ENCODE measurements around the gene LMX1A.

LMX1A gene

GRCh38 chr1:165287329-165287728 is 69.2 kb downstream of the LMX1A start:
- Mint-ChIP-seq H3K36me3 (ENCODE audit: low read depth) (no peaks in the 10 kb centered on the region), H3K9me3 (no peaks in the 10 kb centered on the region), H3K27ac (no peak overlapping the region), H3K4me3 (no peak overlapping the region), H3K4me1 (ENCODE audit: low read depth) (no peaks in the 10 kb centered on the region), H3K27me3 (ENCODE audit: low read depth) (peaks cover 11% of the 10 kb centered on the region)

GRCh38 chr1:165284454-165284853 is 72.1 kb downstream of the LMX1A start:
- H3K9me3 Mint-ChIP-seq, result no peaks in the 10 kb centered on the region
- H3K36me3 Mint-ChIP-seq (ENCODE audit: low read depth), result no peaks in the 10 kb centered on the region
- peaks cover 15% of the 10 kb centered on the region for H3K27me3 Mint-ChIP-seq (ENCODE audit: low read depth)
- H3K4me1 Mint-ChIP-seq (ENCODE audit: low read depth), result no peaks in the 10 kb centered on the region
- no peak overlapping the region for H3K4me3 Mint-ChIP-seq
- H3K27ac Mint-ChIP-seq, result no peak overlapping the region

GRCh38 chr1:165281207-165281901 is 75.2 kb downstream of the LMX1A start:
- Mint-ChIP-seq H3K36me3 (ENCODE audit: low read depth) (no peaks in the 10 kb centered on the region), H3K4me1 (ENCODE audit: low read depth) (no peaks in the 10 kb centered on the region), H3K9me3 (no peaks in the 10 kb centered on the region), H3K27ac (no peak overlapping the region), H3K27me3 (ENCODE audit: low read depth) (peaks cover 7% of the 10 kb centered on the region), H3K4me3 (no peak overlapping the region)

GRCh38 chr1:165279882-165280281 is 76.6 kb downstream of the LMX1A start:
- Mint-ChIP-seq H3K27me3 (ENCODE audit: low read depth) (peaks cover 7% of the 10 kb centered on the region), H3K27ac (no peak overlapping the region), H3K4me3 (no peak overlapping the region), H3K36me3 (ENCODE audit: low read depth) (no peaks in the 10 kb centered on the region), H3K4me1 (ENCODE audit: low read depth) (no peaks in the 10 kb centered on the region), H3K9me3 (no peaks in the 10 kb centered on the region)

GRCh38 chr1:165276314-165276713 is 80.2 kb downstream of the LMX1A start:
- Mint-ChIP-seq H3K36me3 (ENCODE audit: low read depth) (no peaks in the 10 kb centered on the region), H3K27ac (no peak overlapping the region), H3K4me1 (ENCODE audit: low read depth) (no peaks in the 10 kb centered on the region), H3K9me3 (no peaks in the 10 kb centered on the region), H3K27me3 (ENCODE audit: low read depth) (peaks cover 2% of the 10 kb centered on the region), H3K4me3 (no peak overlapping the region)

GRCh38 chr1:165265196-165265838 is 91.2 kb downstream of the LMX1A start:
- no peaks in the 10 kb centered on the region for H3K9me3 Mint-ChIP-seq
- H3K4me1 Mint-ChIP-seq (ENCODE audit: low read depth), result no peaks in the 10 kb centered on the region
- H3K27me3 Mint-ChIP-seq (ENCODE audit: low read depth), result no peaks in the 10 kb centered on the region
- H3K36me3 Mint-ChIP-seq (ENCODE audit: low read depth), result no peaks in the 10 kb centered on the region
- H3K27ac Mint-ChIP-seq, result no peak overlapping the region
- no peak overlapping the region for H3K4me3 Mint-ChIP-seq

- Mint-ChIP-seq H3K27me3 (ENCODE audit: low read depth) (peaks cover 3% of the 10 kb centered on the region), H3K36me3 (ENCODE audit: low read depth) (no peaks in the 10 kb centered on the region), H3K27ac (no peak overlapping the region), H3K4me3 (no peak overlapping the region), H3K4me1 (ENCODE audit: low read depth) (no peaks in the 10 kb centered on the region), H3K9me3 (no peaks in the 10 kb centered on the region)
Observed at GRCh38 chr1:165259706-165260428, 96.6 kb downstream of the LMX1A start.

- peaks cover 3% of the 10 kb centered on the region for H3K27me3 Mint-ChIP-seq (ENCODE audit: low read depth)
- H3K9me3 Mint-ChIP-seq, result no peaks in the 10 kb centered on the region
- no peaks in the 10 kb centered on the region for H3K36me3 Mint-ChIP-seq (ENCODE audit: low read depth)
- H3K4me1 Mint-ChIP-seq (ENCODE audit: low read depth), result no peaks in the 10 kb centered on the region
- H3K4me3 Mint-ChIP-seq, result no peak overlapping the region
- H3K27ac Mint-ChIP-seq, result no peak overlapping the region
Observed at GRCh38 chr1:165259236-165259635, 97.3 kb downstream of the LMX1A start.

- Mint-ChIP-seq H3K4me1 (ENCODE audit: low read depth) (no peaks in the 10 kb centered on the region), H3K27ac (no peak overlapping the region), H3K9me3 (no peaks in the 10 kb centered on the region), H3K36me3 (ENCODE audit: low read depth) (no peaks in the 10 kb centered on the region), H3K4me3 (no peak overlapping the region), H3K27me3 (ENCODE audit: low read depth) (peaks cover 3% of the 10 kb centered on the region)
Observed at GRCh38 chr1:165257969-165258459, 98.5 kb downstream of the LMX1A start.

GRCh38 chr1:165254896-165255625 is 101.5 kb downstream of the LMX1A start:
- H3K36me3 Mint-ChIP-seq (ENCODE audit: low read depth), result no peaks in the 10 kb centered on the region
- no peaks in the 10 kb centered on the region for H3K9me3 Mint-ChIP-seq

GRCh38 chr1:165254376-165254775 is 102.1 kb downstream of the LMX1A start:
- H3K27me3 Mint-ChIP-seq (ENCODE audit: low read depth), result peaks cover under 1% of the 10 kb centered on the region
- no peak overlapping the region for H3K27ac Mint-ChIP-seq
- H3K4me1 Mint-ChIP-seq (ENCODE audit: low read depth), result no peaks in the 10 kb centered on the region
- H3K36me3 Mint-ChIP-seq (ENCODE audit: low read depth), result no peaks in the 10 kb centered on the region
- no peak overlapping the region for H3K4me3 Mint-ChIP-seq
- no peaks in the 10 kb centered on the region for H3K9me3 Mint-ChIP-seq

More at GRCh38 chr1:165254896-165255625, 101.5 kb downstream of the LMX1A start:
- Mint-ChIP-seq H3K4me3 (no peak overlapping the region), H3K27ac (no peak overlapping the region), H3K27me3 (ENCODE audit: low read depth) (peaks cover 3% of the 10 kb centered on the region), H3K4me1 (ENCODE audit: low read depth) (no peaks in the 10 kb centered on the region)

- no peak overlapping the region for H3K4me3 Mint-ChIP-seq
- no peaks in the 10 kb centered on the region for H3K27me3 Mint-ChIP-seq (ENCODE audit: low read depth)
Observed at GRCh38 chr1:165253818-165254254, 102.7 kb downstream of the LMX1A start.

GRCh38 chr1:165248969-165249571 is 107.4 kb downstream of the LMX1A start:
- Mint-ChIP-seq H3K36me3 (ENCODE audit: low read depth) (no peaks in the 10 kb centered on the region), H3K4me1 (ENCODE audit: low read depth) (no peaks in the 10 kb centered on the region), H3K9me3 (no peaks in the 10 kb centered on the region), H3K27ac (no peak overlapping the region), H3K27me3 (ENCODE audit: low read depth) (no peaks in the 10 kb centered on the region), H3K4me3 (no peak overlapping the region)

More at GRCh38 chr1:165253818-165254254, 102.7 kb downstream of the LMX1A start:
- Mint-ChIP-seq H3K36me3 (ENCODE audit: low read depth) (no peaks in the 10 kb centered on the region), H3K27ac (no peak overlapping the region), H3K4me1 (ENCODE audit: low read depth) (no peaks in the 10 kb centered on the region), H3K9me3 (no peaks in the 10 kb centered on the region)

GRCh38 chr1:165241952-165242351 is 114.6 kb downstream of the LMX1A start:
- H3K27ac Mint-ChIP-seq, result no peak overlapping the region

More at GRCh38 chr1:165241952-165242351, 114.6 kb downstream of the LMX1A start:
- no peaks in the 10 kb centered on the region for H3K36me3 Mint-ChIP-seq (ENCODE audit: low read depth)
- H3K4me3 Mint-ChIP-seq, result no peak overlapping the region
- no peaks in the 10 kb centered on the region for H3K4me1 Mint-ChIP-seq (ENCODE audit: low read depth)
- no peaks in the 10 kb centered on the region for H3K9me3 Mint-ChIP-seq
- peaks cover 20% of the 10 kb centered on the region for H3K27me3 Mint-ChIP-seq (ENCODE audit: low read depth)
